ENCODE data around the gene ACVRL1. TPM values are rescaled to one million over a fixed set of nuclear protein-coding genes. Genes with fewer than 3 reads are reported as not detected.

The ACVRL1 gene
- total RNA-seq, 1 donor from 2014 or later = 82.7 TPM

- peak; percentile 72 for DNase-seq
These were observed 10.6 kb downstream of the ACVRL1 start for GRCh38 chr12:51917746-51918453.

GRCh38 chr12:51920046-51920445 lies 12.7 kb downstream of the ACVRL1 start:
- DNase-seq = no peak

GRCh38 chr12:51921017-51921725 lies 13.9 kb downstream of the ACVRL1 start:
- DNase-seq = peak; percentile 92

- DNase-seq = no peak
These were observed 14.8 kb downstream of the ACVRL1 start for GRCh38 chr12:51922146-51922545.

- DNase-seq = peak; percentile 27
These were observed 15.6 kb downstream of the ACVRL1 start for GRCh38 chr12:51922762-51923505.

- DNase-seq = peak; percentile 50
These were observed 16.4 kb downstream of the ACVRL1 start for GRCh38 chr12:51923506-51924365.

GRCh38 chr12:51924551-51925319 lies 17.4 kb downstream of the ACVRL1 start:
- no peak for DNase-seq

GRCh38 chr12:51925346-51926063 lies 18.2 kb downstream of the ACVRL1 start:
- no peak for DNase-seq

GRCh38 chr12:51926064-51926632 lies 18.8 kb downstream of the ACVRL1 start:
- no peak for DNase-seq

- DNase-seq = no peak
These were observed 19.4 kb downstream of the ACVRL1 start for GRCh38 chr12:51926718-51927117.

- no peak for DNase-seq
These were observed 25.1 kb downstream of the ACVRL1 start for GRCh38 chr12:51932218-51933076.

- no peak for DNase-seq
These were observed 26.8 kb downstream of the ACVRL1 start for GRCh38 chr12:51934080-51934479.

GRCh38 chr12:51937926-51938325 lies 30.6 kb downstream of the ACVRL1 start:
- DNase-seq = peak; percentile 63

GRCh38 chr12:51938726-51939125 lies 31.4 kb downstream of the ACVRL1 start:
- DNase-seq = peak; percentile 54

GRCh38 chr12:51941011-51941581 lies 33.8 kb downstream of the ACVRL1 start:
- peak; percentile 69 for DNase-seq

- peak; percentile 74 for DNase-seq
These were observed 34.3 kb downstream of the ACVRL1 start for GRCh38 chr12:51941604-51942003.

GRCh38 chr12:51942056-51942455 lies 34.8 kb downstream of the ACVRL1 start:
- DNase-seq = no peak

GRCh38 chr12:51942501-51943000 lies 35.2 kb downstream of the ACVRL1 start:
- no peak for DNase-seq

- no peak for DNase-seq
These were observed 36.0 kb downstream of the ACVRL1 start for GRCh38 chr12:51943346-51943745.

Measured in tongue (tissue), 2 donors.